OCI-LY3 (cell line): ENCODE data around the gene NT5C3A.

ENCODE experiments used
- CTCF ChIP-seq: fragments of 200-600, 300-600 bp; sonication (generic); IDR thresholded peaks from 2 replicates; pipeline ENCODE4 v1.5.1; 2014; ENCODE audit warnings: antibody characterized with exemption, low read length, low read depth
- EZH2phosphoT487 ChIP-seq: fragments of 200-600 bp; shearing (Covaris generic); IDR thresholded peaks from 2 replicates; pipeline ENCODE4 v1.6.1; 2018; ENCODE audit warnings: antibody characterized with exemption, mixed run types, low read depth

- TF ChIP-seq CTCF (no peak), EZH2phosphoT487 (no peak)
Measured at GRCh38 chr7:33067921-33068320, 5.3 kb upstream of the NT5C3A start.
